GM21723 (cell line): ENCODE data around the gene AHSP.
A peak's percentile ranks its signal among the peaks of the same experiment; 100 is the strongest.
"Not testable (repeated sequence)": the region's sequence is repeated elsewhere in the genome, so short reads cannot be mapped to it uniquely, and the experiment has no call there.

ENCODE experiments used
- ATAC-seq: cut with Tn5 transposase; IDR thresholded peaks from one replicate; pipeline ENCODE4 v1.9.1; 2021; ENCODE audit warnings: mild to moderate bottlenecking, moderate library complexity; ENCODE audit not compliant: unreplicated experiment

The AHSP gene

GRCh38 chr16:31499928-31500327 is 27.8 kb upstream of the AHSP start:
- no peak for ATAC-seq

GRCh38 chr16:31501226-31501965 is 26.3 kb upstream of the AHSP start:
- no peak for ATAC-seq

- ATAC-seq = no peak
Measured at GRCh38 chr16:31501966-31502348, 25.7 kb upstream of the AHSP start.

- ATAC-seq = no peak
Measured at GRCh38 chr16:31502981-31503380, 24.7 kb upstream of the AHSP start.

- not testable (repeated sequence) for ATAC-seq
Measured at GRCh38 chr16:31503555-31503954, 24.1 kb upstream of the AHSP start.

GRCh38 chr16:31504159-31504558 is 23.5 kb upstream of the AHSP start:
- ATAC-seq = no peak

GRCh38 chr16:31505483-31505882 is 22.2 kb upstream of the AHSP start:
- peak; percentile 37 for ATAC-seq

GRCh38 chr16:31507617-31507928 is 20.1 kb upstream of the AHSP start:
- ATAC-seq = peak; percentile 2

- ATAC-seq = peak; percentile 89
Measured at GRCh38 chr16:31507929-31508705, 19.6 kb upstream of the AHSP start, which contains the start of gene RUSF1. TSS of gene RUSF1 (minus strand) at chr16:31508391. CDS start at chr16:31508373, 18 bp downstream.

- no peak for ATAC-seq
Measured at GRCh38 chr16:31508706-31509195, 18.9 kb upstream of the AHSP start.

GRCh38 chr16:31513126-31513525 is 14.6 kb upstream of the AHSP start:
- ATAC-seq = no peak

- no peak for ATAC-seq
Measured at GRCh38 chr16:31513884-31514283, 13.8 kb upstream of the AHSP start.

- ATAC-seq = no peak
Measured at GRCh38 chr16:31517800-31518402, 9.8 kb upstream of the AHSP start.

GRCh38 chr16:31519759-31520431 is 7.8 kb upstream of the AHSP start:
- no peak for ATAC-seq

- no peak for ATAC-seq
Measured at GRCh38 chr16:31521368-31521767, 6.3 kb upstream of the AHSP start.

GRCh38 chr16:31522071-31522470 is 5.6 kb upstream of the AHSP start:
- no peak for ATAC-seq

- not testable (repeated sequence) for ATAC-seq
Measured at GRCh38 chr16:31523768-31524167, 3.9 kb upstream of the AHSP start.

GRCh38 chr16:31525113-31525512 is 2.6 kb upstream of the AHSP start:
- no peak for ATAC-seq

GRCh38 chr16:31528523-31529107 is 915 bp downstream of the AHSP start:
- ATAC-seq = no peak

- ATAC-seq = no peak
Measured at GRCh38 chr16:31529108-31529936, 1.6 kb downstream of the AHSP start.
